Measurements from ENCODE around the gene EBF3. TPM values are rescaled to one million over a fixed set of nuclear protein-coding genes. Genes with fewer than 3 reads are reported as not detected.
"Not testable (repeated sequence)": the region's sequence is repeated elsewhere in the genome, so short reads cannot be mapped to it uniquely, and the experiment has no call there.

The EBF3 gene
- total RNA-seq, 1 donor from 2014 or later, result 0.40 TPM

DNA sequence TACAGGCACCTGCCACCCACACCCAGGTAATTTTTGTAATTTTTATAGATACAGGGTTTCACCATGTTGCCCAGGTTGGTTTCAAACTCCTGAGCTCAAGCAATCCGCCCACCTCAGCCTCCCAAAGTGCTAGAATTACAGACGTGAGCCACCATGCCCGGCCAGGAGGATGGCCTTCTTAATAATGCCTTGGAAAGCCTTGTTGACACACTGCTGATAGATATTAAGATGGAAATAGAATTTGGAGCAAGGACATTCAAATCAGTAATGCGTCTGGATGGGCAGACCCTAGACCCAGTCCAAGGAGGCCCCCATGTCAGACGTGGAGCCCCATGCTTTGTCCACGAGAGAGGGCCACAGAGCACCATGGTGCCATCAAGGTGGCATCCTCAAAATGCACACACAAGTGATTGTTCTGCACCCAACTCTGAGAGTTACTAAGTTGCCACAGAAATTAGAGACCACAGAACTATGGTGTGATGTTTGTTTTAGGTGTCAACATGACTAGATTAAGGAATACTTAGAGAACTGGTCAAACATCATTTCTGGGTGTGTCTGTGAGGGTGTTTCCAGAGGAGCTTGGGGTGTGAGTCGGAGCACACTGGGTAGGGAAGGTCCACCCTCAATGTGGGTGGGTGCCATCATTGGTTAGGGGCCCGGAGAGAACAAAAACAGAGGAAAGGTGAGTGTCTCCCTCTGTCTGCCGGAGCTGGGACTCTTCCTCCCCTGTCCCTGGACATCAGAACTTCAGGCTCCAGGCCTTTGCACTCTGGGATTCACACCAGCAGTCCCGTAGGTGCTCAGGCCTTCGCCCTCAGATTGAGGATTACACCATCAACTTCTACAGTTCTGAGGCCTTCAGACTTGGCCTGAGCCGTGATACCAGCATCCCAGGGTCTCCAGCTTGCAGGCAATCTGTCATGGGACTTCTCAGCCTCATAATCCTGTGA lies 34.5 kb downstream of the EBF3 start:
- DNase-seq (ENCODE audit: low read depth in 2 of 2), result no peak

DNA sequence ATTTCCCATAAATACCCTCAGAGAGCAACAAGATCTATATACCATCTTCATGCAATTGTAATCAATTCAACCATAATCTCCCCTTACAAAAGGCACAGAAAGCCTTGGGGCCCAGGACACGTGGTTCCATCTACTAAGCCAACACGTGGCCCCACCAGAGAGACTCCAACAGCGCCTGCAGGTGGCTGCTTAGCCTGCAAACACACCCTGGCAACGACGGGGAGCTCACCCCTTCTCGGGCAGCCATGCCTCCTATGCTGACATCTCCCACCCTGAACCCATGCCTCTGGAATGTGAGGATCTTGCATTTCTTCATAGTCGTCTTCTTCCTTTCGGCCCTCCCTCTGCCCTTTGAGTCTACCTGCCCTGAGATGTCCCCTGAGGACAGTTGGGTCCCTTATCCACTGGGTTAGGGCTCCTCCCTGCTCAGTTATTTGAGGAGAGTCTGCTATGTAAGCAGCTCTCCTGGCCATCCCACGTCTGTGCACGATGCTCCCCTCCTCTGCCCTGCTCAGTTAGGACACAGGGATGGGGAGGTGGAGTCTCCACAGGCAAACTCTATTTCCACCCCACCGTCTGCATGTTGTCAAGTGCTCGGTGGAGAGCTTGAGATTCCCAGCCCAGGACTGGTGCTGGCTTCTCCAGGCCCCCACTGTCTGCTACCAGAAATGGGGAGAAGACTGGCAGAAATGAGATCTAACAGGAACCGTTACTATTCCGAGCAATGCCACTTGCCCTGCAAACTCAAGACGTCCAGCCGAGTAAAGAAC lies 36.5 kb downstream of the EBF3 start:
- no peak for DNase-seq (ENCODE audit: low read depth in 2 of 2)

GRCh38 chr10:129926066-129927055 lies 37.7 kb downstream of the EBF3 start:
- DNase-seq (ENCODE audit: low read depth in 2 of 2), result no peak

DNA sequence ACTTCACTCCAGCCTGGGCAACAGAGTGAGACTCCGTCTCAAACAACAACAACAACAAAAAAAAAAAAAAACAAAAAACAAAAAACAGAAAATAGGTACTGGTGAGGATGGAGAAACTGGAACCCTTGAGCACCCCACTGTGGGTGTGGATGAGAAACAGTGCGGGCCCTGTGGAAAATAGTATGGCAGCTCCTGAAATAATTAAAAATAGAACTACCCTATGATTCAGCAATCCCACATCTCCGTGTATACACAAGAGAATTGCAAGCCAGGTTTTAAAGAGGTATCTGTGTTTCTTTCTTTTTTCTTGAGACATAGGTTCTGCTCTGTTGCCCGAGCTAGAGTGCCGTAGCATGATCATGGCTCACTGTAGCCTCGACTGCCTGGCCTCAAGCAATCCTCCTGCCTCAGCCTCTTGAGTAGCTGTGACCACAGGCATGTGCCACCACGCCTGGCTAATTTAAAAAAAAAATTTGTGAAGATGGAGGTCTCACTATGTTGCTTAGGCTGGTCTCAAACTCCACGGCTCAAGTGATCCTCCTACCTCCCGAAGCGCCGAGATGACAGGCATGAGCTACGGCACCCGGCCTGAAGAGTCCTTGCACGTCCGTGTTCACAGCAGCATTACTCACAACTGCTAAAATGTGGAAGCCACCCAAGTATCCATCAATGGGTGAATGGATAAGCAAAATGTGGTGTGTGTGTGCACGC lies 39.5 kb downstream of the EBF3 start:
- DNase-seq (ENCODE audit: low read depth in 2 of 2), result no peak

- DNase-seq (ENCODE audit: low read depth in 2 of 2), result no peak
Observed at GRCh38 chr10:129922598-129923123, 41.4 kb downstream of the EBF3 start.

- no peak for DNase-seq (ENCODE audit: low read depth in 2 of 2)
Observed at GRCh38 chr10:129921801-129922597, 42.1 kb downstream of the EBF3 start.

DNA sequence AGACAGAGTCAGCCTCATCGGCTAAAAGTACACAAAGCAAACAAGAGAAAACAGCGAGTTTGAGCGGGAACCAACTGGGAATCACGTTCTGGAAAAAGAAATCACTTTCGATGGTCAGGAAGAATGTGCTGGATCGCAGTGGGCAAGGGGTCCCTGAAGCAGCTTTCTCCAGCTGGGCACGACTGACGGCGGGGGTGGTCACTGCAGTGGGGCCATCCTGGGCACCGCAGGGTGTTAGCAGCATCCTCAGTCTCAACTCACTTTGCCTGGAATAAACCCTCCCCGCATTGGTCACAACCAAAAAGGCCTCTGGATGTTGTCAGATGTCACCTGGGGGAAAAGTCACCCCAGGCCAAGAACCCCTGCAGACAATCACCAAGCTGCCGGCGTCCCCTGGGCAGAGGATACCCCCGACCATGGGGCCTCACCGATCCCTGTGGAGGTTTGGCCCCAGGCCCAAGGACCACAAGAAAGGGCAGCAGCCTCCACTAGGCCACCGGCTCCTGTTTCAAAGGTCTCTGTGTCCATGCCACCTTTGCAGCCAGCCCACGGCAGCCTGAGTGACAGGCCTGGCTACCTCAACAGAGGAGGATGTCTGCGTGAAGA lies 42.9 kb downstream of the EBF3 start:
- no peak for DNase-seq (ENCODE audit: low read depth in 2 of 2)

- not testable (repeated sequence) for DNase-seq (ENCODE audit: low read depth in 2 of 2)
Observed at GRCh38 chr10:129920187-129920586, 43.9 kb downstream of the EBF3 start.

DNA sequence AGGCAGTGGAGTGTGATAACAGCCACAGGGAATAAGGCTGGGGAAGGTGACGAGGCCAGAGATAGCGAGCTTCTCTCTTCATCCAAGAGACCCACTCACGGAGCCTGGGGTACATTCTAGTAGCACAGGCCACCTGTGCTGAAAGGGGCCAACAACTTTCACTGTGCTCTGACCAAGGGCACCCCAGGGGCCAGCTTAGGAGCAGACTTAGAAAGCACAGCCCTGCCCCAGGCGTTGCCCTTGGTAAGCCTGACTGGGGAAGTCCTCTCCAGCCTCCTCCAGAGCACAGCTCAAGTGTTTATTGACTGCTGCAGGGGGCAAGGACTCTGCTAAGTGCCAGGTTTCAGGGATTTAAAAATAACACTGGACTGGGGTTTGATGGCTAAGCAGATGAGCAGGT lies 44.7 kb downstream of the EBF3 start:
- DNase-seq (ENCODE audit: low read depth in 2 of 2), result no peak

- no peak for DNase-seq (ENCODE audit: low read depth in 2 of 2)
Observed at GRCh38 chr10:129918836-129919235, 45.2 kb downstream of the EBF3 start.

GRCh38 chr10:129918401-129918800 lies 45.7 kb downstream of the EBF3 start:
- no peak for DNase-seq (ENCODE audit: low read depth in 2 of 2)

GRCh38 chr10:129917936-129918335 lies 46.1 kb downstream of the EBF3 start:
- no peak for DNase-seq (ENCODE audit: low read depth in 2 of 2)

GRCh38 chr10:129916506-129916995 lies 47.5 kb downstream of the EBF3 start:
- no peak for DNase-seq (ENCODE audit: low read depth in 2 of 2)

- no peak for DNase-seq (ENCODE audit: low read depth in 2 of 2)
Observed at GRCh38 chr10:129915526-129916378, 48.3 kb downstream of the EBF3 start.

- no peak for DNase-seq (ENCODE audit: low read depth in 2 of 2)
Observed at GRCh38 chr10:129914960-129915359, 49.1 kb downstream of the EBF3 start.

DNA sequence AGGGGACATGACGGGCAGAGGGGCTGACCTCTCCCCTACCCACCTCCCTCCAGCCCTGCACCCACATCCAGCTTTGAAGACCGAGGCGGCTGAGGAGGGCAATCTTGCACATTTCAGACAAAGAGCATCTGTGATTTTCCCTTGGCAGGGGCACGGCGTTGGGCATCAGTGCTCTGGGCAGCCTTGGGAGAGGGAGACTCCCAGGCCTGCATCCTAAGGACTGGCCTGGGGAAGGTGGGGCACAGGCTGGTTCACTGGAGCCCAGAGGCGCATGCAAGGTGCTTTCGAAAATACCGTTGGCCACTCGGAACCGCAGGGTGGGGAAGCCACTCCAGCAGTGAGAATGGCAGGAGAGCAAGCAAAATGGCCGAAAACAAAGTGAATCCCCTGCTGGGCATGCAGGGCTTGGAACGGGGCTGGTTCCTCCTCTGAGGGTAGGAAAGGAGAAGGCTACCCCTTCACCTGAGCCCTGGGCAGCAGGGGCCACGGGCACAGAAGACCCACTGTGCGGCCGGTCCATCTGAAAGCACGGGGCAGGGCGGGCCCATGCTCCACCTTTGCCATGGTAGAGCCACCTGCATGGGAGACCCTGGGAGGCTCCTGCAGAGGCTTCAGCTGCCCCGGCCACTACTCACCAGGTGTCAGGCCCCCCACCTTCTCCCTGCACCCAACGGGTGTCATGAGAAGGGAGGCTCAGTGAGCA lies 49.8 kb downstream of the EBF3 start:
- no peak for DNase-seq (ENCODE audit: low read depth in 2 of 2)

DNA sequence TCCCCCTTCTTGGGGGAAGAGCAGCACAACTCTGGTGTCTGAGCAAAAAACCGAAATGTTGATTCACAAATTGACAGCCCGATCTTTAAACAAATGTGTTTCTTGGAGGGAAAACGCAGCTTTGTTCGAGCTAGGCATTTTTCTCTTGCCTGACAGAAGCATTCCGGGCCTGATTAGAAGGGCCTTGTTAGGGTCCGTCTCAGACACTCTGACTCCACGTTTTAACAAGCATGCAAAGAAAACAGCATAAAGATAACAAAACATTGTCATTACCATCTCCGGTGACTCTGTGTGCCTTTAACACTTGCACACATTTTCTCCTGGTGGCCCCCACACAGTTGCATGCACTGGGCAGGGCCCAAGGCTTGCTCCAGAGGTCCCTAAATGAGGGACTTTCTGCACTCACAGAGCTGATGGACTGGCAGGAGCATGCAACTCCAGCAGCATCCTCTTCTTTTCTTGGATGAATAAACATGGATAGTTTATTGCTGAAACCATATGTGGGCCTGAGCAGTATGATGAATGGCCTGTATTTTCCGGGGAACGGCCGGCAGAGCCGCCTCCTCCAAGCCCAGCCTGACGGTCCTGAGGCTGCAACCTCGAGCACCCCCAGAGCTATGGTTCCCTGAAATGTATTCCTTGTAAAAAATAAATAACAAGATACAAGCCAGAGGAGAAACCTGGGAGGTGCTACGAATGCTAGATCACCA lies 50.9 kb downstream of the EBF3 start:
- DNase-seq (ENCODE audit: low read depth in 2 of 2), result no peak
